ENCODE measurements around the gene TSPAN31. TPM values are rescaled to one million over a fixed set of nuclear protein-coding genes. Genes with fewer than 3 reads are reported as not detected.

The TSPAN31 gene
- total and polyA plus RNA-seq, 2 of the 8 experiments (the other 6 are each of a cell fraction or from before 2014, with no cell fraction given): 15.8 to 31.4 TPM

- Histone ChIP-seq H3K9ac (replicated peaks in 1 of 4; ENCODE audit: extremely low read depth in 1 of 4, low read depth in 3 of 4, low read length in 3 of 4) (no peak overlapping the region), H3K27ac (ENCODE audit: low read depth, low read length) (no peak overlapping the region), H3K4me2 (ENCODE audit: insufficient read depth in 1 of 2, low read depth in 2 of 2, low read length in 2 of 2) (no peak overlapping the region; a peak in 1 of 4 replicates), H2BK15ac (ENCODE audit: low read length) (no peak overlapping the region), H3K56ac (replicated peaks; ENCODE audit: insufficient read length, low read depth, low read length) (no peak overlapping the region), H3K79me2 (ENCODE audit: control insufficient read depth in 1 of 2, insufficient read depth in 2 of 2, low read length in 2 of 2) (0 out of 4 replicates have a peak, but pooled peaks cover 0 to 7% of the 10 kb centered on the region in 2 experiments), H3K4ac (replicated peaks; ENCODE audit: insufficient read length, low read depth, low read length) (no peak overlapping the region), H2AK5ac (ENCODE audit: low read depth, low read length) (no peak overlapping the region), H4K91ac (replicated peaks; ENCODE audit: insufficient read length, low read length) (no peak overlapping the region), H4K5ac (ENCODE audit: insufficient read length, low read depth, low read length) (no peak overlapping the region), H3K18ac (ENCODE audit: extremely low read depth, low read length) (no peak overlapping the region), H2BK12ac (ENCODE audit: low read depth, low read length) (no peak overlapping the region), H3K79me1 (ENCODE audit: low read depth, low read length) (no peaks in the 10 kb centered on the region; the same call in 1 of the 2 replicates), H2BK20ac (ENCODE audit: low read length) (no peak overlapping the region), H3K27me3 (replicated peaks in 1 of 4; ENCODE audit: control insufficient read depth in 3 of 4, extremely low read depth in 1 of 4, insufficient read depth in 3 of 4, low read length in 3 of 4) (peaks cover 22 to 39% (median 37%) of the 10 kb centered on the region in 4 experiments), H3K9me3 (ENCODE audit: insufficient read depth in 2 of 2, low read depth in 1 of 2, low read length in 1 of 2) (no peaks in the 10 kb centered on the region), H2BK5ac (ENCODE audit: low read depth, low read length) (no peak overlapping the region), H2AFZ (ENCODE audit: low read length) (no peak overlapping the region), H4K20me1 (replicated peaks in 1 of 2; ENCODE audit: control insufficient read depth in 1 of 2, insufficient read depth in 2 of 2, low read length in 2 of 2) (peaks cover 0 to 4% of the 10 kb centered on the region in 2 experiments), H2BK120ac (replicated peaks; ENCODE audit: low read depth, low read length) (no peak overlapping the region), H3K4me3 (ENCODE audit: extremely low read depth in 1 of 4, insufficient read depth in 2 of 4, low read depth in 3 of 4, low read length in 4 of 4) (no peak overlapping the region), H3K14ac (ENCODE audit: insufficient read length) (no peak overlapping the region), H3K23me2 (ENCODE audit: low read depth, low read length) (peaks cover 33% of the 10 kb centered on the region), H3K23ac (ENCODE audit: insufficient read length) (no peak overlapping the region), H3K4me1 (replicated peaks in 1 of 4; ENCODE audit: control insufficient read depth in 3 of 4, insufficient read depth in 4 of 4, low read length in 3 of 4) (peaks cover 13 to 25% (median 20%) of the 10 kb centered on the region in 4 experiments), H4K8ac (ENCODE audit: extremely low read depth, insufficient read depth, low read length) (no peak overlapping the region), H3K36me3 (ENCODE audit: control insufficient read depth in 2 of 4, insufficient read depth in 4 of 4, low read length in 3 of 4) (peaks cover 11 to 17% (median 14%) of the 10 kb centered on the region in 4 experiments; a peak in 7 of 8 replicates)
- DNase-seq (ENCODE audit: low read depth in 1 of 2, low spot score in 2 of 2) (no peak), FAIRE-seq (no peak)
- 87% methylated on average over 3 of the region's 3 CpGs; no CpG with 5 or more reads in 1 of the 2 experiments for WGBS, 2 experiments (ENCODE audit: extremely low coverage in 1 of 2, insufficient coverage in 1 of 2, insufficient read length in 1 of 2, insufficient replicate concordance in 2 of 2, low coverage in 1 of 2, low lambda C conversion rate in 2 of 2, missing lambda C conversion rate in 1 of 2)
- ChIA-PET CTCF (ENCODE audit: partially characterized antibody) (interaction anchor here (1.0 to 3.9 kb wide), 9 partner anchors 9 to 145 kb away, joined by 3 to 40 read pairs (median 6); partner anchors contain the start of gene TSFM), POLR2A (ENCODE audit: partially characterized antibody) (interaction anchor here (0.6 to 5.3 kb wide), 13 partner anchors 9 to 77 kb away, joined by 3 to 35 read pairs (median 4); partner anchors contain the start of genes CDK4, TSFM and TSPAN31)
Observed at GRCh38 chr12:57767876-57768275, 23.0 kb downstream of the TSPAN31 start.

All from H1 (cell line).